HG03565 (cell line): Measurements from ENCODE around the gene COCH.
"Not testable (repeated sequence)": the region's sequence is repeated elsewhere in the genome, so short reads cannot be mapped to it uniquely, and the experiment has no call there.

Experiments used
- ATAC-seq: cut with Tn5 transposase; IDR thresholded peaks from one replicate; pipeline ENCODE4 v1.9.1; 2021; ENCODE audit warnings: mild to moderate bottlenecking, moderate library complexity; ENCODE audit not compliant: unreplicated experiment

Gene COCH

DNA sequence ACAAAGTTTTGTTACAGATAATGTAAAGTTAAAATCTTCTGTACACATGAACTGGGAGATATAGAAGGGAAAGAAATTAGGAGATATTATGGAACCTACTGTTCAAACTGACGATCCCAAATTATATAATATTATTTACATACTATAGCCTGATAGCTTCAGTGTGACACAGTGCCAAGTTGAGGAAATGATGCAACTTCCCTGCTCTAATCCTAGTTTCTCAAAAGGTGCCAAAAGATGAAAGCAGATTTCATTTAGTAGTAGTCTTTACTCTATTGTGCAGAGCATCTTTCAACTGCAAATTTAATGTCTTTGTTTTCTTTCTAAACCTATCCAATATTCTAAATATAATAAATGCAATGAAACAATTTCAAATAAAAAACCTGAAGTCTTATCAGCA lies 46.9 kb downstream of the COCH start:
- no peak for ATAC-seq

- no peak for ATAC-seq
Measured at GRCh38 chr14:30921788-30922187, 47.4 kb downstream of the COCH start.

GRCh38 chr14:30925254-30925653 lies 50.9 kb downstream of the COCH start:
- no peak for ATAC-seq

- no peak for ATAC-seq
Measured at GRCh38 chr14:30928462-30928861, 54.1 kb downstream of the COCH start.

DNA sequence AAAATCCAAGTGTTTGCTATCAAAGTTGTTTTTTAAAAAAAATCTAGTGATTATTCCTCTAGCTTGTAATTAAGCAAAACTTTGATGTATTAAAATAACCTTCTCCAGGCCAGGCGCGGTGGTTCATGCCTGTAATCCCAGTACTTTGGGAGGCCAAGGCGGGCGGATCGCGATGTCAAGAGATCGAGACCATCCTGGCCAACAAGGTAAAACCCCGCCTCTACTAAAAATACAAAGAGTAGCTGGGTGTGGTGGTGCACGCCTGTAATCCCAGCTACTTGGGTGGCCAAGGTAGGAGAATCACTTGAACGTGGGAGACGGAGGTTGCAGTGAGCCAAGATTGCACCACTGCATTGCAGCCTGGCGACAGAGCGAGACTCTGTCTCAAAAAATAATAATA lies 59.6 kb downstream of the COCH start:
- not testable (repeated sequence) for ATAC-seq

- ATAC-seq: no peak
Measured at GRCh38 chr14:30935445-30935844, 61.1 kb downstream of the COCH start.

DNA sequence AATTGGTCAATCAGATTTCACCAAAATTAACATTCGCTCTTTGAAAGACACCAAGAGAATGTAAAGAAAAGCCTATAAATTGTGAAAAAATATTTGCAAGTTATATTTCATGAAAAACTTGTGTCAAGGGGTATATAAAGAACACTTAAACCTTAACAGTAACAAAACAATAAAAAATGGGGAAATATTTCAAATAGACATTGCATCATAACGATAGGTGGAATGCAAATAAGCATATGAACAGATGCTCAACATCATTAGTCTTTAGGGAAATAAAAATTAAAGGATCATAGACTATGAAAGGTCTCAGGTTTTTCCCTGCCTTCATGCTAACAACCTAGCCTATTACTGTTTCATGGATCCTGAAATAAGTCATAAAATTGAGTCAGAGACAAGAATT lies 64.3 kb downstream of the COCH start:
- ATAC-seq: no peak
